ENCODE data around the gene ICOS. TPM values are rescaled to one million over a fixed set of nuclear protein-coding genes. Genes with fewer than 3 reads are reported as not detected.
A peak's percentile ranks its signal among the peaks of the same experiment; 100 is the strongest.
"Not testable (repeated sequence)": the region's sequence is repeated elsewhere in the genome, so short reads cannot be mapped to it uniquely, and the experiment has no call there.

ICOS gene
- total RNA-seq, 1 donor from 2014 or later: not detected

GRCh38 chr2:203914546-203915182 is 21.9 kb upstream of the ICOS start:
- intact Hi-C loops (cut with DNase I): loop anchor here (5.0 kb wide), 1 partner anchor 702 kb away; no protein-coding TSS in a partner anchor
- DNase-seq (ENCODE audit: low spot score): no peak
- no peak for ATAC-seq

GRCh38 chr2:203915256-203915655 is 21.3 kb upstream of the ICOS start:
- ATAC-seq (peak; percentile 75), DNase-seq (ENCODE audit: low spot score) (no peak)
- intact Hi-C loops (cut with DNase I): loop anchor here (5.0 kb wide), 1 partner anchor 703 kb away; no protein-coding TSS in a partner anchor

- intact Hi-C loops (cut with DNase I): loop anchor here (5.0 kb wide), 1 partner anchor 704 kb away; no protein-coding TSS in a partner anchor
- ATAC-seq: no peak
- DNase-seq (ENCODE audit: low spot score): no peak
Observed at GRCh38 chr2:203916756-203917155, 19.8 kb upstream of the ICOS start.

- ATAC-seq: peak; percentile 33
Observed at GRCh38 chr2:203918264-203918663, 18.3 kb upstream of the ICOS start.

GRCh38 chr2:203918839-203919238 is 17.7 kb upstream of the ICOS start:
- intact Hi-C loops (cut with DNase I): loop anchor here (5.0 kb wide), 1 partner anchor 707 kb away; no protein-coding TSS in a partner anchor
- ATAC-seq: peak; percentile 54
- DNase-seq (ENCODE audit: low spot score): no peak

More at GRCh38 chr2:203918264-203918663, 18.3 kb upstream of the ICOS start:
- no peak for DNase-seq (ENCODE audit: low spot score)
- intact Hi-C loops (cut with DNase I): loop anchor here (5.0 kb wide), 1 partner anchor 706 kb away; no protein-coding TSS in a partner anchor

- ATAC-seq (no peak), DNase-seq (ENCODE audit: low spot score) (no peak)
- intact Hi-C loops (cut with DNase I): no loop called here
Observed at GRCh38 chr2:203925512-203926158, 10.9 kb upstream of the ICOS start.

GRCh38 chr2:203928849-203929248 is 7.7 kb upstream of the ICOS start:
- intact Hi-C loops (cut with DNase I): no loop called here
- ATAC-seq (no peak), DNase-seq (ENCODE audit: low spot score) (no peak)

- intact Hi-C loops (cut with DNase I); DNase-seq (ENCODE audit: low spot score); ATAC-seq: not testable (repeated sequence)
Observed at GRCh38 chr2:203931262-203931661, 5.3 kb upstream of the ICOS start.

- intact Hi-C loops (cut with DNase I): no loop called here
- ATAC-seq: no peak
Observed at GRCh38 chr2:203934041-203934492, 2.5 kb upstream of the ICOS start.

GRCh38 chr2:203934711-203935438 is 1.7 kb upstream of the ICOS start:
- DNase-seq (ENCODE audit: low spot score): no peak

More at GRCh38 chr2:203934041-203934492, 2.5 kb upstream of the ICOS start:
- no peak for DNase-seq (ENCODE audit: low spot score)

GRCh38 chr2:203935568-203935967 is 995 bp upstream of the ICOS start:
- ATAC-seq (no peak), DNase-seq (ENCODE audit: low spot score) (no peak)
- intact Hi-C loops (cut with DNase I): no loop called here

More at GRCh38 chr2:203934711-203935438, 1.7 kb upstream of the ICOS start:
- no peak for ATAC-seq
- intact Hi-C loops (cut with DNase I): no loop called here

- intact Hi-C loops (cut with DNase I): no loop called here
- ATAC-seq: no peak
- DNase-seq (ENCODE audit: low spot score): no peak
Observed at GRCh38 chr2:203936949-203937348, 386 bp downstream of the ICOS start.

GRCh38 chr2:203937788-203938187 is 1.2 kb downstream of the ICOS start:
- intact Hi-C loops (cut with DNase I): no loop called here
- DNase-seq (ENCODE audit: low spot score): no peak
- no peak for ATAC-seq

- DNase-seq (ENCODE audit: low spot score) (no peak), ATAC-seq (no peak)
- intact Hi-C loops (cut with DNase I): no loop called here
Observed at GRCh38 chr2:203940039-203940438, 3.5 kb downstream of the ICOS start.

- intact Hi-C loops (cut with DNase I); ATAC-seq; DNase-seq (ENCODE audit: low spot score): not testable (repeated sequence)
Observed at GRCh38 chr2:203943493-203944382, 7.2 kb downstream of the ICOS start.

- no peak for ATAC-seq
- no peak for DNase-seq (ENCODE audit: low spot score)
- intact Hi-C loops (cut with DNase I): no loop called here
Observed at GRCh38 chr2:203948733-203949132, 12.2 kb downstream of the ICOS start.

- ATAC-seq (no peak), DNase-seq (ENCODE audit: low spot score) (no peak)
- intact Hi-C loops (cut with DNase I): no loop called here
Observed at GRCh38 chr2:203949228-203949627, 12.7 kb downstream of the ICOS start.

- no peak for DNase-seq (ENCODE audit: low spot score)
- no peak for ATAC-seq
- intact Hi-C loops (cut with DNase I): no loop called here
Observed at GRCh38 chr2:203951366-203951902, 14.9 kb downstream of the ICOS start.

All from sciatic nerve (tissue), 2 donors.